IMR-90 (cell line): Measurements from ENCODE around the gene MGME1.

ENCODE experiments used
- CHD1 ChIP-seq: IDR thresholded peaks from 2 replicates; pipeline ENCODE4 v1.6.1; 2012; ENCODE audit warnings: low read depth, low read length, improper control_type of control experiment
- NFE2L2 ChIP-seq: fragments of 150-350 bp; IDR thresholded peaks from 2 replicates; pipeline ENCODE4 v1.6.1; 2016; ENCODE audit warnings: low read depth, mild to moderate bottlenecking, low read length

DNA sequence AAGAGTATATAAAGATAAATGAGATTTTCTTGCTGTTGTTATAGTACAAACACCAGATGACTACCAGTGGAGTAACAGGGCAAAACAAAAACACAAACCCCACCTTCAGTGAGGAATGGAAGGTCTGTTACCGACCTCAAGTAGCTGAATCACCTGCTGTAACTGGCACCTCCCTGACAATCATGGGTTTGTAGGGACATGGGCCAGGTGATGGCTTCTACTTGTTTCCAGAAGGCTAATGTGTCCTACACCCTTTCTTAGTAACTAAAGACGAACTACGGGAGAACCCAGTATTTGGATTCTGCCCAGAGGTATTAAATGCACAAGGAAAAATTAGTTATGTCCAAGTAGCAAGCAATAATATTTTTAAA, 27.0 kb upstream of the MGME1 start:
- no peak for TF ChIP-seq NFE2L2
- no peak for TF ChIP-seq CHD1
